Pancreas (tissue), 10 donors: ENCODE results near the gene MARVELD1. TPM values are rescaled to one million over a fixed set of nuclear protein-coding genes. Genes with fewer than 3 reads are reported as not detected.

Experiments
- ATAC-seq, 4 donors: fragments of 200-7000 bp; cut with Tn5 transposase; one replicate each; pipeline versions ENCODE4 v1.8.0 to v1.9.1; 2020; ENCODE audit warnings: mild to moderate bottlenecking in 4 of 4, moderate library complexity in 4 of 4
- DNase-seq, 6 donors: peaks; one replicate each; pipeline ENCODE4 v3.0.0-alpha.2; 2020
- FAIRE-seq: peaks from 2 replicates; lab custom pipeline; 2012; peaks lifted over from hg19 to GRCh38; lab: Jason Lieb, UNC
- H3K27ac ChIP-seq, 4 donors: fragments of 200-600 bp; sonication (generic); 1 replicate in 3 of 4; 2 replicates in 1 of 4; pipeline versions ENCODE4 v1.5.0 to v1.8.0; 2020
- H3K27me3 ChIP-seq, 4 donors: fragments of 200-600 bp; one replicate each; pipeline ENCODE4 v1.8.0; 2021
- H3K36me3 ChIP-seq, 3 donors: fragments of 200-600 bp; sonication (generic) in 1 of 3; one replicate each; pipeline versions ENCODE4 v1.5.0 to v1.8.0; 2020 to 2021
- H3K4me1 ChIP-seq, 3 donors: fragments of 200-600 bp; one replicate each; pipeline ENCODE4 v1.8.0; 2021
- H3K4me3 ChIP-seq, 4 donors: fragments of 200-600 bp; sonication (generic) in 2 of 4; one replicate each; pipeline versions ENCODE4 v1.5.0 to v1.8.0; 2020 to 2021
- H3K9me3 ChIP-seq, 4 donors: fragments of 200-600 bp; one replicate each; pipeline ENCODE4 v1.8.0; 2021
- WGBS, 2 donors: extraction: QIAGEN DNeasy Blood & Tissue Kit; methylation state at CpG; one replicate each; pipeline ENCODE4 v1.1.7; 2013; 5-methylcytosine and 5-hydroxymethylcytosine counted together
- intact Hi-C, 3 donors: fragments of 100-400 bp; cut with DNase I; formaldehyde crosslinking; loops; one replicate each; pipeline versions ENCODE4 v1.11.1 to v1.14.2; 2022
- polyA plus RNA-seq, 2 donors: library from polyadenylated mRNA; stranded (reverse); fragments of 200-250 nt; gene quantifications; one replicate each; pipeline ENCODE4 v1.2.3, GENCODE V29; 2013
- total RNA-seq, 6 donors: library from RNA; stranded (reverse); fragmentation: NEBNext Ultra II Directional in 4 of 6; extraction: Animal tissue kit (Norgen Biotek cat#: 25700) in 4 of 6; gene quantifications; one replicate each; pipeline versions ENCODE4 v1.2.1 to v1.2.4, GENCODE V29; 2021 to 2023
- TF ChIP-seq, protein P1 (sequence below), 4 donors: fragments of 200-600 bp; sonication (generic) in 3 of 4; IDR thresholded peaks; one replicate each; pipeline versions ENCODE4 v1.5.0 to v1.8.0; 2021; ENCODE audit warnings: antibody characterized with exemption in 4 of 4
- donor health status: healthy with polysubstance abuse.
- donor health status: DM: no; HTN: no; CAD: no; lungs with moderate emphysema.
- donor health status: DM: no; HTN: no; CAD: no.
- donor health status: control.
- donor health status: control.
- donor health status: Bipolar disorder and iron deficiency.
- donor health status: DM: yes; HTN: yes; CAD: no.
- donor health status: DM: no; HTN: no; CAD: no.
- donor health status: DM: no; HTN: no; CAD: no.
- donor health status: DM: yes; HTN: yes; CAD: no.

MARVELD1 gene
- total and polyA plus RNA-seq, 8 donors, result 1.8 to 11.8 (median 4.2) TPM

- ATAC-seq, result no peak
- Histone ChIP-seq H3K4me3 (no peak overlapping the region), H3K9me3 (no peaks in the 10 kb centered on the region), H3K27ac (peak overlapping the region in 3 of 4 donors; percentile 14 to 62 (median 53)), H3K36me3 (peaks cover 0 to 20% (median 8%) of the 10 kb centered on the region in 3 donors), H3K27me3 (no peaks in the 10 kb centered on the region), H3K4me1 (peaks cover 0 to 6% (median 0%) of the 10 kb centered on the region in 3 donors)
- peak in 2 of 6 donors; percentile 52 to 54 for DNase-seq
- intact Hi-C loops, result loop anchor here in 1 of 3 donors (5.0 kb wide), 1 partner anchor 105 kb away; no protein-coding TSS in a partner anchor
- FAIRE-seq, result no peak
- 85 to 87% methylated on average over 10 of the region's 10 CpGs for WGBS, 2 donors
- TF ChIP-seq, protein P1, sequence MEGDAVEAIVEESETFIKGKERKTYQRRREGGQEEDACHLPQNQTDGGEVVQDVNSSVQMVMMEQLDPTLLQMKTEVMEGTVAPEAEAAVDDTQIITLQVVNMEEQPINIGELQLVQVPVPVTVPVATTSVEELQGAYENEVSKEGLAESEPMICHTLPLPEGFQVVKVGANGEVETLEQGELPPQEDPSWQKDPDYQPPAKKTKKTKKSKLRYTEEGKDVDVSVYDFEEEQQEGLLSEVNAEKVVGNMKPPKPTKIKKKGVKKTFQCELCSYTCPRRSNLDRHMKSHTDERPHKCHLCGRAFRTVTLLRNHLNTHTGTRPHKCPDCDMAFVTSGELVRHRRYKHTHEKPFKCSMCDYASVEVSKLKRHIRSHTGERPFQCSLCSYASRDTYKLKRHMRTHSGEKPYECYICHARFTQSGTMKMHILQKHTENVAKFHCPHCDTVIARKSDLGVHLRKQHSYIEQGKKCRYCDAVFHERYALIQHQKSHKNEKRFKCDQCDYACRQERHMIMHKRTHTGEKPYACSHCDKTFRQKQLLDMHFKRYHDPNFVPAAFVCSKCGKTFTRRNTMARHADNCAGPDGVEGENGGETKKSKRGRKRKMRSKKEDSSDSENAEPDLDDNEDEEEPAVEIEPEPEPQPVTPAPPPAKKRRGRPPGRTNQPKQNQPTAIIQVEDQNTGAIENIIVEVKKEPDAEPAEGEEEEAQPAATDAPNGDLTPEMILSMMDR (IDR thresholded peaks at IDR 0.05), result no peak
Observed at GRCh38 chr10:97762056-97762455, 48.5 kb downstream of the MARVELD1 start.

GRCh38 chr10:97762816-97763215 is 49.3 kb downstream of the MARVELD1 start:
- 62 to 85% methylated on average over 5 of the region's 5 CpGs for WGBS, 2 donors
- Histone ChIP-seq H3K4me1 (peaks cover 0 to 6% (median 0%) of the 10 kb centered on the region in 3 donors), H3K36me3 (peaks cover 0 to 12% (median 5%) of the 10 kb centered on the region in 3 donors), H3K27ac (peak overlapping the region; percentile 50 to 62 (median 56)), H3K4me3 (no peak overlapping the region), H3K9me3 (no peaks in the 10 kb centered on the region), H3K27me3 (no peaks in the 10 kb centered on the region)
- TF ChIP-seq, protein P1 (IDR thresholded peaks at IDR 0.05), result no peak
- DNase-seq, result peak in 4 of 6 donors; percentile 58 to 75 (median 68)
- FAIRE-seq, result no peak
- intact Hi-C loops, result loop anchor here in 1 of 3 donors (5.0 kb wide), 1 partner anchor 104 kb away; no protein-coding TSS in a partner anchor
- ATAC-seq, result peak; percentile 18 to 65 (median 55)

DNA sequence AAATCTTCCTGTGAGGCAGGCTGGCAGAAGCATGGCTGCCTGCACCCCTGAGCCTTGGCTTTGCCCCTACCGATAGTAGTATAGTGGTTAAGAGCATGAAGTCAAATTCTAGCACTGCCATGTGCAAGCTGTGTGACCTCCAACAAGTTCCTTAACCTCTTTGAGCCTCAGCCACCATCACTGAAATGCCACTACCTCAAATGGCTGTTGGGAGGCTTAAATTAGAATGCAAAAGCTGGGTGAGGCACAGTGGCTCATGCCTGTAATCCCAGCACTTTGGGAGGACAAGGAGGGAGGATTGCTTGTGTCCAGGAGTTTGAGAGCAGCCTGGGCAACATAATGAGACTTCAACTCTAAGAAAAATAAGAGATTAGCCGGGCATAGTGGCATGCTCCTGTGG is 49.9 kb downstream of the MARVELD1 start:
- intact Hi-C loops, result loop anchor here in 1 of 3 donors (5.0 kb wide), 1 partner anchor 104 kb away; no protein-coding TSS in a partner anchor
- no peak for FAIRE-seq
- Histone ChIP-seq H3K27me3 (no peaks in the 10 kb centered on the region), H3K9me3 (no peaks in the 10 kb centered on the region), H3K27ac (peak overlapping the region; percentile 50 to 62 (median 56)), H3K4me3 (no peak overlapping the region), H3K36me3 (peaks cover 0 to 12% (median 5%) of the 10 kb centered on the region in 3 donors), H3K4me1 (peaks cover 0 to 6% (median 0%) of the 10 kb centered on the region in 3 donors)
- 67 to 75% methylated on average over 2 of the region's 2 CpGs for WGBS, 2 donors
- peak in 1 of 6 donors; percentile 13 for DNase-seq
- TF ChIP-seq, protein P1 (IDR thresholded peaks at IDR 0.05), result no peak
- ATAC-seq, result no peak

- DNase-seq, result no peak
- no peak overlapping the region for H3K4me3 ChIP-seq
- H3K27me3 ChIP-seq, result no peaks in the 10 kb centered on the region
- H3K27ac ChIP-seq, result peak overlapping the region in 3 of 4 donors; percentile 22 to 57 (median 46)
- H3K4me1 ChIP-seq, result peaks cover 0 to 6% (median 0%) of the 10 kb centered on the region in 3 donors
- peaks cover 0 to 12% (median 5%) of the 10 kb centered on the region in 3 donors for H3K36me3 ChIP-seq
- intact Hi-C loops, result loop anchor here in 1 of 3 donors (5.0 kb wide), 1 partner anchor 103 kb away; no protein-coding TSS in a partner anchor
- 39 to 57% methylated on average over 3 of the region's 3 CpGs for WGBS, 2 donors
- FAIRE-seq, result no peak
- TF ChIP-seq, protein P1 (IDR thresholded peaks at IDR 0.05), result no peak
- no peak for ATAC-seq
- no peaks in the 10 kb centered on the region for H3K9me3 ChIP-seq
Observed at GRCh38 chr10:97763947-97764346, 50.4 kb downstream of the MARVELD1 start.

DNA sequence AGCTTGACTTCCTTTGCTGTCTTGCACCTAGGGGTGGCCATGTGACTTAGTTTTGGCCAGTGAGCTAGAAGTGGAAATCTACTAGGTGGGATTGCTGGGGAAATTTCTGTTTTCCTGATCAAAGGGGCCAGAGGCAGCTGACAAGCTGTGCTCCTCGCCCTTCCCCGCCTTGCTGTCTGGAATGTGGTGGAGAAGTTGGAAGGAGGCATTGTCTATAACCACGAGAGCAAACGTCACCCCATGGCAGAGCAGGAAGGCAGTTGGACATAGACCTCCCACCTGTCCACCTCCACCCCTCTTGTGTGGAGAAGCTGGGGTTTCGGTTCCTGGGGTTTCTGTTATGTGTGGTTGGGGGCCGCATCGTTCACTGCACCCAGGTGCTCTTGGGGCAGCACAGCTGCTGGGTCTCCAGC is 51.0 kb downstream of the MARVELD1 start:
- Histone ChIP-seq H3K4me3 (no peak overlapping the region), H3K27ac (peak overlapping the region in 3 of 4 donors; percentile 22 to 57 (median 46)), H3K9me3 (no peaks in the 10 kb centered on the region), H3K4me1 (peaks cover 0 to 6% (median 0%) of the 10 kb centered on the region in 3 donors), H3K36me3 (peaks cover 0 to 12% (median 5%) of the 10 kb centered on the region in 3 donors), H3K27me3 (no peaks in the 10 kb centered on the region)
- intact Hi-C loops, result loop anchor here in 1 of 3 donors (5.0 kb wide), 1 partner anchor 103 kb away; no protein-coding TSS in a partner anchor
- FAIRE-seq (no peak), ATAC-seq (peak in 1 of 4 donors; percentile 22), DNase-seq (peak in 2 of 6 donors; percentile 40 to 41)
- 71 to 74% methylated on average over 7 of the region's 7 CpGs for WGBS, 2 donors
- TF ChIP-seq, protein P1 (IDR thresholded peaks at IDR 0.05), result no peak
